ENCODE measurements around the gene COPE.

COPE gene

GRCh38 chr19:18895824-18896341, 23.3 kb downstream of the COPE start, which contains the start of gene CERS1:
CERS1 (minus strand) TSS chr19:18896158; CDS start chr19:18896072, 86 bp downstream.
- Histone ChIP-seq H3K27ac (no peak within 1 kb of the TSS), H3K27me3 (peaks cover 67% of the 10 kb centered on the region), H3K4me1 (ENCODE audit: control insufficient read depth in 1 of 2, insufficient read depth in 1 of 2, low read depth in 1 of 2, low read length in 1 of 2) (peaks cover 4 to 12% of the 10 kb centered on the region in 2 experiments), H3K4me3 (ENCODE audit: low read depth in 1 of 2, low read length in 1 of 2) (peak within 1 kb of the TSS in 1 of 2 experiments; percentile 10), H3K9me3 (no peaks in the 10 kb centered on the region), H3K36me3 (peaks cover 29% of the 10 kb centered on the region)
- no peak for TF ChIP-seq CTCF (IDR thresholded peaks at IDR 0.05)

- Histone ChIP-seq H3K4me1 (ENCODE audit: control insufficient read depth in 1 of 2, insufficient read depth in 1 of 2, low read depth in 1 of 2, low read length in 1 of 2) (peaks cover 4 to 12% of the 10 kb centered on the region in 2 experiments), H3K4me3 (ENCODE audit: low read depth in 1 of 2, low read length in 1 of 2) (peak overlapping the region in 1 of 2 experiments; percentile 10), H3K27me3 (peaks cover 67% of the 10 kb centered on the region), H3K36me3 (peaks cover 23% of the 10 kb centered on the region), H3K27ac (no peak overlapping the region), H3K9me3 (no peaks in the 10 kb centered on the region)
- TF ChIP-seq CTCF (IDR thresholded peaks at IDR 0.05), result no peak
Observed at GRCh38 chr19:18895038-18895823, 24.0 kb downstream of the COPE start.

GRCh38 chr19:18894254-18895037, 24.7 kb downstream of the COPE start:
- Histone ChIP-seq H3K9me3 (no peaks in the 10 kb centered on the region), H3K36me3 (peaks cover 15% of the 10 kb centered on the region), H3K27ac (no peak overlapping the region), H3K4me3 (ENCODE audit: low read depth in 1 of 2, low read length in 1 of 2) (no peak overlapping the region), H3K4me1 (ENCODE audit: control insufficient read depth in 1 of 2, insufficient read depth in 1 of 2, low read depth in 1 of 2, low read length in 1 of 2) (peaks cover 4 to 12% of the 10 kb centered on the region in 2 experiments), H3K27me3 (peaks cover 71% of the 10 kb centered on the region)
- no peak for TF ChIP-seq CTCF (IDR thresholded peaks at IDR 0.05)

GRCh38 chr19:18893587-18894253, 25.5 kb downstream of the COPE start:
- Histone ChIP-seq H3K36me3 (peaks cover 7% of the 10 kb centered on the region), H3K9me3 (no peaks in the 10 kb centered on the region), H3K27ac (no peak overlapping the region), H3K4me3 (ENCODE audit: low read depth in 1 of 2, low read length in 1 of 2) (no peak overlapping the region), H3K4me1 (ENCODE audit: control insufficient read depth in 1 of 2, insufficient read depth in 1 of 2, low read depth in 1 of 2, low read length in 1 of 2) (peaks cover 4 to 12% of the 10 kb centered on the region in 2 experiments), H3K27me3 (peaks cover 71% of the 10 kb centered on the region)
- TF ChIP-seq CTCF (IDR thresholded peaks at IDR 0.05), result no peak
